HepG2 (cell line): ENCODE measurements around the gene CST5. TPM values are rescaled to one million over a fixed set of nuclear protein-coding genes. Genes with fewer than 3 reads are reported as not detected.

Experiments
- ATAC-seq: fragments of 200-7000 bp; cut with Tn5 transposase; 3 replicates; pipeline ENCODE4 v1.9.1; 2020; ENCODE audit warnings: mild to moderate bottlenecking, moderate library complexity
- BruUV-seq: library from RNA; stranded (reverse); fragments of 400-500 nt; replicated peaks from 2 replicates; lab custom pipeline; 2021; lab: Mats Ljungman, UMichigan
- CTCF ChIA-PET: fragments of 300-600 bp; formaldehyde crosslinking; extraction: SDS; loops from one replicate; lab custom pipeline; 2021; ENCODE audit warnings: low total read pairs, inconsistent platforms, low intra/inter-chr PET ratio; lab: Yijun Ruan, JAX
- POLR2A ChIA-PET: fragments of 350-600 bp; sonication (Branson Sonifier 250); formaldehyde crosslinking; loops from one replicate; lab custom pipeline; 2020; ENCODE audit warnings: antibody characterized with exemption, inconsistent platforms; lab: Yijun Ruan, JAX
- DNase-seq: peaks from one replicate; pipeline ENCODE4 v3.0.0-alpha.2; 2015; ENCODE audit warnings: low spot score
- FAIRE-seq: peaks from 3 replicates; lab custom pipeline; 2011; peaks lifted over from hg19 to GRCh38; lab: Jason Lieb, UNC
- H2AFZ ChIP-seq: one replicate; pipeline ENCODE4 v1.6.1; 2011; ENCODE audit warnings: low read length, inconsistent platforms
- H3K27ac ChIP-seq: fragments of 300-600 bp; 3 replicates; pipeline ENCODE4 v1.8.0; 2011; ENCODE audit warnings: mixed run types, mild to moderate bottlenecking, mixed read lengths, low read length, inconsistent platforms; ENCODE audit not compliant: insufficient read depth; ENCODE audit errors: extremely low read length
- H3K27me3 ChIP-seq, 2 experiments: fragments of 200-600 bp in 1 of 2; 2 replicates in 1 of 2; 3 replicates in 1 of 2; pipeline versions ENCODE4 v1.6.0 to v1.8.0; 2011; ENCODE audit warnings: low read length in 2 of 2, mild to moderate bottlenecking in 2 of 2, moderate library complexity in 2 of 2, inconsistent platforms in 1 of 2; ENCODE audit not compliant: insufficient read depth in 2 of 2, control insufficient read depth in 1 of 2
- H3K36me3 ChIP-seq, 2 experiments: fragments of 200-600 bp in 1 of 2; replicated peaks in 1 of 2; 2 replicates in 1 of 2; 3 replicates in 1 of 2; pipeline versions ENCODE4 v1.5.1 to v1.8.0; 2011; ENCODE audit warnings: low read length in 2 of 2, inconsistent platforms in 1 of 2; ENCODE audit not compliant: insufficient read depth in 2 of 2, control insufficient read depth in 1 of 2
- H3K4me1 ChIP-seq: 2 replicates; pipeline ENCODE4 v1.5.1; 2012; ENCODE audit warnings: low read length, inconsistent platforms; ENCODE audit not compliant: insufficient read depth
- H3K4me2 ChIP-seq: 2 replicates; pipeline ENCODE4 v1.6.0; 2011; ENCODE audit warnings: low read depth, low read length, inconsistent platforms
- H3K4me3 ChIP-seq, 3 experiments: fragments of 200-600 bp in 1 of 3; sonication (generic), shearing (Covaris generic) in 1 of 3; replicated peaks in 1 of 3; 2 replicates each; pipeline ENCODE4 v1.5.1; 2011 to 2016; ENCODE audit warnings: low read length in 3 of 3, inconsistent platforms in 2 of 3, low read depth in 2 of 3, mild to moderate bottlenecking in 2 of 3, control low read depth in 1 of 3, mixed read lengths in 1 of 3; ENCODE audit not compliant: insufficient read depth in 1 of 3
- H3K79me2 ChIP-seq: one replicate; pipeline ENCODE4 v1.6.1; 2011; ENCODE audit warnings: low read length, inconsistent platforms; ENCODE audit not compliant: insufficient read depth
- H3K9ac ChIP-seq: 2 replicates; pipeline ENCODE4 v1.6.0; 2011; ENCODE audit warnings: mild to moderate bottlenecking, low read depth, low read length, inconsistent platforms; ENCODE audit not compliant: insufficient read depth
- H3K9me3 ChIP-seq: 2 replicates; pipeline ENCODE4 v1.5.1; 2012; ENCODE audit warnings: mild to moderate bottlenecking, low read length
- H4K20me1 ChIP-seq: 2 replicates; pipeline ENCODE4 v1.6.0; 2011; ENCODE audit warnings: inconsistent platforms, mild to moderate bottlenecking, low read length, moderate library complexity; ENCODE audit not compliant: insufficient read depth
- DNMT1 ChIP-seq: sonication (generic); formaldehyde crosslinking; IDR thresholded peaks from 2 replicates; pipeline ENCODE4 v1.5.1; 2020; ENCODE audit warnings: mild to moderate bottlenecking, missing genetic modification reagents
- LBX2 ChIP-seq: sonication (generic); formaldehyde crosslinking; IDR thresholded peaks from 2 replicates; pipeline ENCODE4 v1.5.0; 2020; ENCODE audit warnings: missing genetic modification reagents, mild to moderate bottlenecking, borderline replicate concordance
- SCMH1 ChIP-seq: sonication (generic); formaldehyde crosslinking; IDR thresholded peaks from 2 replicates; pipeline ENCODE4 v1.9.0; 2021; ENCODE audit warnings: missing genetic modification reagents, mild to moderate bottlenecking, borderline replicate concordance
- TAF15 ChIP-seq: fragments of 200-400 bp; formaldehyde crosslinking; IDR thresholded peaks from one replicate; pipeline ENCODE4 v1.6.1; 2018; ENCODE audit warnings: mild to moderate bottlenecking, low read depth, low read length; ENCODE audit not compliant: poor library complexity, severe bottlenecking
- ZNF589 ChIP-seq: sonication (generic); formaldehyde crosslinking; conservative IDR thresholded peaks from 2 replicates; pipeline ENCODE4 v1.8.0; 2022; ENCODE audit warnings: mild to moderate bottlenecking, moderate library complexity, missing genetic modification reagents
- WGBS: methylation state at CpG from one replicate; pipeline ENCODE4 v1.1.6; 2017; ENCODE audit warnings: low lambda C conversion rate; 5-methylcytosine and 5-hydroxymethylcytosine counted together
- in situ Hi-C: cut with HindIII; loops from 2 replicates; pipeline ENCODE4 v1.10.0; 2017; ENCODE audit warnings: low pct_unique_long_range_greater_than_20kb; ENCODE audit not compliant: extremely low pct_ligation_motif_present
- intact Hi-C: fragments of 100-400 bp; cut with micrococcal nuclease; formaldehyde crosslinking; loops from one replicate; pipeline ENCODE4 v1.10.0; 2022; ENCODE audit not compliant: unreplicated experiment
- polyA plus RNA-seq, 8 experiments: library from polyadenylated mRNA; depleted of rRNA in 3 of 8; stranded (reverse) in 7 of 8; unstranded in 1 of 8; fragments of >200 nt; fragmentation: Illumina TruSeq in 4 of 8; extraction: Trizol in 4 of 8; gene quantifications; 2 replicates each; pipeline versions ENCODE4 v1.2.1 to v1.2.3, GENCODE V29; 2011 to 2016; ENCODE audit warnings: low read depth in 4 of 8, missing spikeins in 1 of 8, mixed read lengths in 1 of 8; ENCODE audit not compliant: insufficient read depth in 1 of 8
- total RNA-seq, 5 experiments: library from RNA; depleted of rRNA; stranded (reverse); fragments of >200 nt; fragmentation: Illumina TruSeq; extraction: Trizol; gene quantifications; 2 replicates each; pipeline ENCODE4 v1.2.3, GENCODE V29; 2016; ENCODE audit warnings: low read depth in 1 of 5
- TF ChIP-seq, protein P1 (sequence below): sonication (generic); formaldehyde crosslinking; conservative IDR thresholded peaks from 2 replicates; pipeline ENCODE4 v1.4.0; 2020; ENCODE audit warnings: missing genetic modification reagents

Gene CST5
- total and polyA plus RNA-seq, 2 of the 13 experiments (the other 11 are each of a cell fraction or from before 2014, with no cell fraction given): 0.16 TPM; not detected in 1

- TF ChIP-seq ZNF589 (no peak), TAF15 (no peak), SCMH1 (CRISPR knock-in tag) (no peak), DNMT1 (CRISPR knock-in tag) (no peak)
These were observed 4.8 kb downstream of the CST5 start (continued) for GRCh38 chr20:23874747-23875146.

DNA sequence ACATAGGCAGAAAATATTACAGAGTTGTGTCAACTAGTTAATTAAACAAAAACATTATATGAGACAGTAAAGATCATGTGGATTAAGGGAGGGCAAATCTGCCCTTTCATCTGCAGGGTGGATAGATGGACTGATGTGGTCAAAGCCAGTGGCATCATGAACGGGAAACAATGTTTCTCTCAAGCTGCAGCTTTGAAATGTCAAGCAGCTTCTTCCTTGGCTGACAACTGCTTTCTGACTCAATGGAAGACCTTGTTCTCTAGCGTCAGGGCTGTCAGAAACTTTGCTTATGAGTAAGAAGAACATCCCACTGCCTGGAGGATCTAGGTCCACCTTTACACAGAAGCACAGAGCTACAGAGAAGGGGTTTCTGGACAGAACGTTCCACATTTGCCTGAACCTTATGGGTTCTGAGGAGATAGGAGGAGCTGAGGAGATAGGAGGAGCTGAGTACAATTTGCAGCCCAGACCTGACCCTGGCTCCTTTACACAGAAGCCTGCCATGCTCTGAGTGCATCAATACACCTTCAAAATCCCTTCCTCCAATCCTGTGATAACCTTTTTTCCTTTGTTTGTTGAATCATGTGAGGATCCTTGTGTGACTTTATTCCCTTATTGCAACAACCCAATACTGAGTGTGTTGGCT lies 6.1 kb downstream of the CST5 start:
- no peaks in the 10 kb centered on the region for H3K79me2 ChIP-seq
- H3K36me3 ChIP-seq: no peaks in the 10 kb centered on the region
- no peak overlapping the region for H3K4me2 ChIP-seq
- intact Hi-C loops: no loop called here
- DNase-seq: no peak
- H3K9ac ChIP-seq: no peak overlapping the region
- TF ChIP-seq LBX2: no peak
- BruUV-seq: no TSS peak
- no peaks in the 10 kb centered on the region for H3K9me3 ChIP-seq
- H3K27me3 ChIP-seq: peaks cover 0 to under 1% of the 10 kb centered on the region in 2 experiments; a peak in 1 of 5 replicates
- WGBS: 4% methylated on average over 3 of the region's 3 CpGs
- H3K4me1 ChIP-seq: no peaks in the 10 kb centered on the region
- no peak overlapping the region for H3K27ac ChIP-seq
- no peak overlapping the region for H2AFZ ChIP-seq
- ChIA-PET CTCF (no interaction called here), POLR2A (no interaction called here)
- in situ Hi-C loops: no loop called here
- FAIRE-seq: no peak
- ATAC-seq: no peak
- H4K20me1 ChIP-seq: no peaks in the 10 kb centered on the region
- H3K4me3 ChIP-seq: no peak overlapping the region

DNA sequence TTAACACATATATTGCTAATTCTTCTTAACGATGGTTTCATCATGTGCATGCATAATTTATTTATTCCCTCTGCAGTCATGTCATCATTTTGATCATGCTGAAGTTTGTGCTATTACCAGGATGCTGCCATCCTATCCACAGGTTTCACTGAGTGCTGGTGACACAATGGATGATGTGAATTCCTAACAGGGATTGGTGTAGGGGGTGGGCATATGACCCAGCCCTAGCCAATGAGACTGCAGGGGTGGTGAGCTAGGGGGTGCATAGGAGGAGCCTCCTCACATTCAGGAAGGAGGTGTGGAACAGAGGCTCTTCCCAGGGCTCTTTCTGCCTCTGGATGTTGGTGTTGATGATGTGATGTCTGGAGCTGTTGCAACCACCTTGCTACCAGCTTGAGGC lies 7.5 kb downstream of the CST5 start:
- no peak for FAIRE-seq
- Histone ChIP-seq H3K4me1 (no peaks in the 10 kb centered on the region), H3K9me3 (no peaks in the 10 kb centered on the region), H4K20me1 (no peaks in the 10 kb centered on the region), H2AFZ (no peak overlapping the region), H3K4me3 (no peak overlapping the region), H3K27ac (no peak overlapping the region), H3K4me2 (no peak overlapping the region), H3K79me2 (no peaks in the 10 kb centered on the region), H3K27me3 (no peaks in the 10 kb centered on the region; a peak in 2 of 5 replicates)
- ChIA-PET POLR2A (no interaction called here), CTCF (no interaction called here)
- no peak for DNase-seq
- no peak for ATAC-seq
- 0% methylated on average over 1 of the region's 1 CpG for WGBS
- intact Hi-C loops (no loop called here), in situ Hi-C loops (no loop called here)
- BruUV-seq: no TSS peak
- TF ChIP-seq, protein P1, sequence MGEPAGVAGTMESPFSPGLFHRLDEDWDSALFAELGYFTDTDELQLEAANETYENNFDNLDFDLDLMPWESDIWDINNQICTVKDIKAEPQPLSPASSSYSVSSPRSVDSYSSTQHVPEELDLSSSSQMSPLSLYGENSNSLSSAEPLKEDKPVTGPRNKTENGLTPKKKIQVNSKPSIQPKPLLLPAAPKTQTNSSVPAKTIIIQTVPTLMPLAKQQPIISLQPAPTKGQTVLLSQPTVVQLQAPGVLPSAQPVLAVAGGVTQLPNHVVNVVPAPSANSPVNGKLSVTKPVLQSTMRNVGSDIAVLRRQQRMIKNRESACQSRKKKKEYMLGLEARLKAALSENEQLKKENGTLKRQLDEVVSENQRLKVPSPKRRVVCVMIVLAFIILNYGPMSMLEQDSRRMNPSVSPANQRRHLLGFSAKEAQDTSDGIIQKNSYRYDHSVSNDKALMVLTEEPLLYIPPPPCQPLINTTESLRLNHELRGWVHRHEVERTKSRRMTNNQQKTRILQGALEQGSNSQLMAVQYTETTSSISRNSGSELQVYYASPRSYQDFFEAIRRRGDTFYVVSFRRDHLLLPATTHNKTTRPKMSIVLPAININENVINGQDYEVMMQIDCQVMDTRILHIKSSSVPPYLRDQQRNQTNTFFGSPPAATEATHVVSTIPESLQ: no peak
- TF ChIP-seq, all 625 proteins: peak for 0
- H3K9ac ChIP-seq: no peak overlapping the region
- H3K36me3 ChIP-seq: no peaks in the 10 kb centered on the region
